Mesendoderm (in vitro differentiated cells): ENCODE measurements around the gene DOK7.

Source experiments
- DNase-seq: peaks from one replicate; pipeline ENCODE4 v3.0.0; 2013
- H2AK5ac ChIP-seq: 2 replicates; pipeline ENCODE4 v1.6.1; 2013; ENCODE audit warnings: low read length, inconsistent platforms
- H2BK120ac ChIP-seq: 2 replicates; pipeline ENCODE4 v1.6.1; 2013; ENCODE audit warnings: low read depth, mild to moderate bottlenecking, low read length, moderate library complexity, mixed read lengths
- H2BK15ac ChIP-seq: replicated peaks from 2 replicates; pipeline ENCODE4 v1.6.1; 2013; ENCODE audit warnings: low read depth, mild to moderate bottlenecking, moderate library complexity
- H2BK5ac ChIP-seq: 2 replicates; pipeline ENCODE4 v1.6.1; 2013; ENCODE audit warnings: low read length, inconsistent platforms
- H3K18ac ChIP-seq: 2 replicates; pipeline ENCODE4 v1.6.1; 2013; ENCODE audit warnings: mild to moderate bottlenecking, low read length, mixed read lengths
- H3K23ac ChIP-seq: one replicate; pipeline ENCODE4 v1.6.1; 2013; ENCODE audit warnings: low read length
- H3K27ac ChIP-seq: 2 replicates; pipeline ENCODE4 v1.5.1; 2013; ENCODE audit warnings: low read depth, mild to moderate bottlenecking, inconsistent platforms, low read length, moderate library complexity
- H3K27me3 ChIP-seq: 2 replicates; pipeline ENCODE4 v1.6.1; 2013; ENCODE audit warnings: low read length, control low read depth, mild to moderate bottlenecking, inconsistent platforms; ENCODE audit not compliant: insufficient read depth, poor library complexity
- H3K36me3 ChIP-seq: 2 replicates; pipeline ENCODE4 v1.6.1; 2013; ENCODE audit warnings: low read length, inconsistent platforms; ENCODE audit not compliant: control insufficient read depth, insufficient read depth
- H3K4ac ChIP-seq: one replicate; pipeline ENCODE4 v1.6.1; 2013; ENCODE audit warnings: low read depth, mild to moderate bottlenecking, low read length, moderate library complexity
- H3K4me1 ChIP-seq: 2 replicates; pipeline ENCODE4 v1.6.1; 2013; ENCODE audit warnings: low read depth, low read length, inconsistent platforms; ENCODE audit not compliant: control insufficient read depth
- H3K4me2 ChIP-seq: 2 replicates; pipeline ENCODE4 v1.6.1; 2013; ENCODE audit warnings: low read length
- H3K4me3 ChIP-seq: 2 replicates; pipeline ENCODE4 v1.5.1; 2013; ENCODE audit warnings: mild to moderate bottlenecking, low read length
- H3K56ac ChIP-seq: one replicate; pipeline ENCODE4 v1.6.1; 2013; ENCODE audit warnings: low read length
- H3K79me1 ChIP-seq: 2 replicates; pipeline ENCODE4 v1.6.1; 2013; ENCODE audit warnings: low read length, inconsistent platforms
- H3K79me2 ChIP-seq: 2 replicates; pipeline ENCODE4 v1.6.1; 2013; ENCODE audit warnings: mild to moderate bottlenecking, low read length; ENCODE audit not compliant: control insufficient read depth, insufficient read depth
- H3K9ac ChIP-seq: 2 replicates; pipeline ENCODE4 v1.6.1; 2013; ENCODE audit warnings: low read length, inconsistent platforms
- H4K5ac ChIP-seq: one replicate; pipeline ENCODE4 v1.6.1; 2013; ENCODE audit warnings: low read length
- H4K8ac ChIP-seq: one replicate; pipeline ENCODE4 v1.6.1; 2013; ENCODE audit warnings: low read depth, mild to moderate bottlenecking, control low read depth, low read length, moderate library complexity
- WGBS: extraction: QIAGEN DNeasy Blood & Tissue Kit; methylation state at CpG from one replicate; pipeline ENCODE4 v1.1.7; 2013; ENCODE audit warnings: low lambda C conversion rate, missing lambda C conversion rate; ENCODE audit not compliant: insufficient coverage; ENCODE audit errors: extremely low coverage; 5-methylcytosine and 5-hydroxymethylcytosine counted together

DOK7 gene

DNA sequence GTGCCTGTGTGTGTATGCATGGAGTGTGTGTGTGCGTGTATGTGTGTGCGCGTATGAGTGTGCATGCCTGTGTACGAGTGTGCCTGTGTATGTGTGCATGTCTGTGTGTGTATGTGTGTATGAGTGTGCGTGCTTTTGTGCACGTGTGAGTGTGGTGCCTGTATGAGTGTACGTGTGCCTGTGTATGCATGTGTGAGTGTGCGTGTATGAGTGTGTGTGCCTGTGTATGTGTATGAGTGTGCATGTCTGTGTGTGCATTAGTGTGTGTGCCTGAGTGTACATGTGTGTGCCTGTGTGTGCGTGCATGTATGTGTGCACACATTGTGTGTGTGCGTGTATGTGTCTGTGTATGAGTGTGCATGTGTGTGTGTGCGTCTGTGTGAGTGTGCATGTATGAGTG, 5.7 kb downstream of the DOK7 start:
- Histone ChIP-seq H3K79me1 (no peaks in the 10 kb centered on the region), H3K9ac (no peak overlapping the region), H3K36me3 (no peaks in the 10 kb centered on the region), H3K56ac (no peak overlapping the region), H3K4ac (no peak overlapping the region), H2BK15ac (no peak overlapping the region), H3K4me1 (no peaks in the 10 kb centered on the region), H4K8ac (no peak overlapping the region), H3K27ac (no peak overlapping the region), H2BK120ac (no peak overlapping the region), H4K5ac (no peak overlapping the region), H3K4me2 (no peak overlapping the region), H3K18ac (no peak overlapping the region), H2AK5ac (no peak overlapping the region), H3K4me3 (no peak overlapping the region), H3K23ac (no peak overlapping the region), H3K27me3 (no peaks in the 10 kb centered on the region), H2BK5ac (no peak overlapping the region), H3K79me2 (no peaks in the 10 kb centered on the region)
- no CpG with 5 or more reads among the region's 11 CpGs for WGBS
- no peak for DNase-seq

DNA sequence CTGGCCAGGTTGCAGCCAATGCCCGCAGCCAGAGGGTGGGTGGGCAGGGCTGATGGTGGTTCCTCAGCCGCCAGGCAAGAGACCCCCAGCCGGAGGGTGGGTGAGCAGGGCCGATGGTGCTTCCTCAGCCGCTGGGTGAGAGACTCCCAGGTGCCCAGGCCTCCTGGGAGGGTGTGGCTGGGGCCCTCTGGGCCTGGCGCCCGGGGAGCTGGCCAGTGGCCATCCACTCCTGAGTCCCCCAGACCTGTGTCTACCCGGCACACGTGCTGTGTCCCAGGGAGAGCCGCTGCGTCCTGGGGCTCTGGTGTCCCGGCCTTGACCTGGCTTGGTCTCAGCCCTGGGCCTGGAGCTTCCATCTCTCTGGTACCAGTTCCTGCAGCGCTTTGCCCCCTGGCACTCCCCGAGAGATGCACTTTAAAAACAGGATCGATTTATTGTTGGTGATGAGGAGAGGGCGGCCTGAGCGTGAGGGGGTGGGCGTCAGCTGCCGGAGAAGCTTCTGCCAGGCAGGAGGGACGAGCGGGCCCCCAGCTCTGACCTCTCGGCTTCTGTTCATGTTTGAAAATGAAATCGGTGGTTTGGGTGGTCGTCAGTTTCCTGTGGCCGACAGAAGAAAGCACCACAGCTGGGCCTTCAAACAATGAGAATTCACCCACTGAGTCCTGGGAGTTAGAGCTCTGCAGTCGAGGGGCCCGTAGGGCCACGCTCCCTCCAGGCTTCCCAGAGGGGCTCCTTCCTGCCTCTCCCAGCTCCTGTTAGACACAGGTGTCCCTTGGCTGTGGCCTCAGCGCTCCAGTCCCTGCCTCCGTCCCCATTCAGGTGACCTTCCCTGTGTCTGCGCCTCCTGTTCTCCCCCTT, 6.5 kb downstream of the DOK7 start:
- DNase-seq: no peak
- Histone ChIP-seq H3K9ac (no peak overlapping the region), H2BK120ac (no peak overlapping the region), H3K27ac (no peak overlapping the region), H3K79me1 (no peaks in the 10 kb centered on the region), H2BK15ac (no peak overlapping the region), H3K4ac (no peak overlapping the region), H3K4me1 (no peaks in the 10 kb centered on the region), H2AK5ac (no peak overlapping the region), H3K4me3 (no peak overlapping the region), H3K36me3 (no peaks in the 10 kb centered on the region), H3K79me2 (no peaks in the 10 kb centered on the region), H3K18ac (no peak overlapping the region), H2BK5ac (no peak overlapping the region), H3K27me3 (no peaks in the 10 kb centered on the region), H3K56ac (no peak overlapping the region), H4K8ac (no peak overlapping the region), H3K4me2 (no peak overlapping the region), H4K5ac (no peak overlapping the region), H3K23ac (no peak overlapping the region)
- no CpG with 5 or more reads among the region's 31 CpGs for WGBS

DNA sequence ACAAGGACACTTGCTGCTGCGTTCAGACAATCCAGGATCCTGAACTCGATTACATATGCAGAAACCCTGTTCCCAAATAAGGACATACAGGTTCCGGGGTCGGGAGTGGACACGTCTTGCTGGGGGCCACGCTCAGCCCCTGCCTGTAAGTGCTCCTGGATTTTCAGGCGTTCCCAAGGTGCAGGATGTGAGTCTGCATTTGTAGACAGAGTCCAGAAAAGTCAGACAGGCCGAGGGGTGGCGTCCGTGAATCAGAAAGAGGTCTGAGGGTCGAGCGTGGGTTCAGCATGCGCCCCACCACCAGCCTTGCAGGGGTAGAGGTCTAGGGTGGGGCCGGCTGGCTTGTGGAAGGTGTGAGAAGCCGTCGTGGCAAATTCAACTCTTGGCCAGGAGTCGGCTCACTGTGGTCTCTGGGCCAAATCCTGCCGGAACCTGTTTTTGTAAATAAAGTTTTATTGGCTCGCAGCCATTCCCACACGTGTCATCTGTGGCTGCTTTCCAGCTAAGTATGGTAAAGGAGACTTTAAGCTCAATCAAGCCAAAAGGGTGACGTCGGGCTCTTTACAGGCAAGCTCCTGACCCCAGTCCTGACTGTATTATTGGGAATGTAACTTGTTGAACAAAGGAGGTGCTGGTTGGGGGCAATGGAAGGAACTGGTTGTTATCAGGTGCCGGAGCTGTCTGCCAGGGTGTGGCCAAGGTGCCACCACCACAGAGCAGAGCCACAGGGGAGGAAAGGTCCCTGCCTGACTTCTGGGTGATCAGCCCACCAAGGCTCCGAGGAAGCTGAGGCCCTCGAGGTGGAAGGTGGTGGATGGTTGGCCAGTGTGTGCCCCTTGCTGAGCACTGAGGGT, 7.4 kb downstream of the DOK7 start:
- no peaks in the 10 kb centered on the region for H3K79me1 ChIP-seq
- no peak overlapping the region for H3K18ac ChIP-seq
- no peak overlapping the region for H3K9ac ChIP-seq
- H2BK5ac ChIP-seq: no peak overlapping the region
- H3K36me3 ChIP-seq: no peaks in the 10 kb centered on the region
- no CpG with 5 or more reads among the region's 25 CpGs for WGBS
- no peak overlapping the region for H3K4ac ChIP-seq
- H3K27me3 ChIP-seq: no peaks in the 10 kb centered on the region
- no peak overlapping the region for H3K27ac ChIP-seq
- no peak overlapping the region for H4K5ac ChIP-seq
- H3K4me2 ChIP-seq: no peak overlapping the region
- no peak overlapping the region for H4K8ac ChIP-seq
- no peak overlapping the region for H2AK5ac ChIP-seq
- no peak overlapping the region for H3K23ac ChIP-seq
- H2BK15ac ChIP-seq: no peak overlapping the region
- no peak for DNase-seq
- H3K79me2 ChIP-seq: no peaks in the 10 kb centered on the region
- H2BK120ac ChIP-seq: no peak overlapping the region
- H3K56ac ChIP-seq: no peak overlapping the region
- H3K4me1 ChIP-seq: no peaks in the 10 kb centered on the region
- no peak overlapping the region for H3K4me3 ChIP-seq

DNA sequence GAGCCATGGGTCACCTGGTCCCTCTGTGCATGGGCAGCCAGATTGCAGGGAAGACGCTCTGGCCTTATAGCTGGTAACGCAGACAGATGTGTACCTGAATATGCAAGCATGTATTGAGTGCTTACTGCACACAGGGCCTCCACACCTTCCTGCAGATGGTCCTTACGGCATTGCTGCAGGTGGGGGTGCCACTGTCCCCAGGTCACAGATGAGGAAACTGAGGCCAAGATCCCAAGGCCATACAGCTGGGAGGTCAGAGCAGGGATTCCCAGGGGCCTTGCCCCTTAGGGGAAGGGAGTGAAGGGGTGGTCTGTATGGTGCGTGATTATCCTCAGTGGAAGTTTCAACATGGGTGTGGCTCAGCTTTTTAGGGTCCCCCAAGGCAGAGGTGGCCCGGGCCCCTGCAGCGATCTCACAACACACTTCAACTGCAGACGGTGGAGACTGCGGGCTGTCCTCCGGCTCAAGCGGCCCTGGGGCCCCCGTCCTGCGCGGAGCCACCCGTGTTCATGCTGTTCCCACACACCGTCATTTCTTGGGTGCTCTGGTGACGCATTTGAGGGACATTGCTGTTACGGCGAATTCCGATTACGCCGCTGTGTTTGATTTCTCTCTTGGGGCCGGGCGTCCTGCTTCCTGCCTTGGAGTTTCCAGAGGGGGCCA, 8.1 kb downstream of the DOK7 start:
- H3K23ac ChIP-seq: no peak overlapping the region
- no peak overlapping the region for H2BK120ac ChIP-seq
- H3K56ac ChIP-seq: no peak overlapping the region
- H3K4me1 ChIP-seq: no peaks in the 10 kb centered on the region
- no CpG with 5 or more reads among the region's 23 CpGs for WGBS
- H2AK5ac ChIP-seq: no peak overlapping the region
- H4K8ac ChIP-seq: no peak overlapping the region
- H2BK5ac ChIP-seq: no peak overlapping the region
- no peak for DNase-seq
- no peaks in the 10 kb centered on the region for H3K27me3 ChIP-seq
- H3K18ac ChIP-seq: no peak overlapping the region
- H2BK15ac ChIP-seq: no peak overlapping the region
- H4K5ac ChIP-seq: no peak overlapping the region
- no peak overlapping the region for H3K4me3 ChIP-seq
- no peak overlapping the region for H3K4ac ChIP-seq
- H3K4me2 ChIP-seq: no peak overlapping the region
- H3K79me2 ChIP-seq: no peaks in the 10 kb centered on the region
- no peak overlapping the region for H3K9ac ChIP-seq
- H3K27ac ChIP-seq: no peak overlapping the region
- no peaks in the 10 kb centered on the region for H3K79me1 ChIP-seq
- no peaks in the 10 kb centered on the region for H3K36me3 ChIP-seq

DNA sequence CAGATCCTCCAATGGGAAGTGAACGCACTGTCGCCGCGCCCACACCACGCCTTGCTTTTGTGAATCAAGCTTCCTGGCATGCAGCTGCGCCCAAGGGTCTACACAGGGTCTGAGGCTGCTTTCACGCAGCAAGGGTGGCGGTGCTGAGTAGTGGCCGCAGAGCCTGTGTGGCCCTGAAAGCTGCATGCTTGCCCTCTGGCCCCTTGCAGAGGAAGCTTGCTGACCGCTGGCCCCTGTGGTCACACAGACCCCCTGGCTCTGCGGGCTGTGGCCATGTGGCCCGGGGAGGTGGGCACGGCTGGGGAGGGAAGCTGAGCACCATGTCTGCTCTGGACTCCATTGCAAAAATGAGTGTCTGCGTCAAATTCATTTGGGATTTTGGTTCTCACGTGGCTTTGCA, 8.8 kb downstream of the DOK7 start:
- no peaks in the 10 kb centered on the region for H3K27me3 ChIP-seq
- H3K4ac ChIP-seq: no peak overlapping the region
- H3K4me1 ChIP-seq: no peaks in the 10 kb centered on the region
- H4K5ac ChIP-seq: no peak overlapping the region
- H3K27ac ChIP-seq: no peak overlapping the region
- H2BK15ac ChIP-seq: no peak overlapping the region
- DNase-seq: no peak
- H2BK5ac ChIP-seq: no peak overlapping the region
- WGBS: no CpG with 5 or more reads among the region's 15 CpGs
- no peak overlapping the region for H3K18ac ChIP-seq
- no peak overlapping the region for H2AK5ac ChIP-seq
- H3K4me2 ChIP-seq: no peak overlapping the region
- no peak overlapping the region for H3K4me3 ChIP-seq
- no peak overlapping the region for H3K56ac ChIP-seq
- no peaks in the 10 kb centered on the region for H3K36me3 ChIP-seq
- no peaks in the 10 kb centered on the region for H3K79me1 ChIP-seq
- no peak overlapping the region for H3K9ac ChIP-seq
- H4K8ac ChIP-seq: no peak overlapping the region
- no peak overlapping the region for H3K23ac ChIP-seq
- H2BK120ac ChIP-seq: no peak overlapping the region
- H3K79me2 ChIP-seq: no peaks in the 10 kb centered on the region
